Esophagus squamous epithelium (tissue), 5 donors: ENCODE data around the gene CHSY3. TPM values are rescaled to one million over a fixed set of nuclear protein-coding genes. Genes with fewer than 3 reads are reported as not detected.

Source experiments
- DNase-seq: peaks from one replicate; lab custom pipeline; 2025; lab: John Stamatoyannopoulos, UW
- H3K27ac ChIP-seq, 4 donors: fragments of 200-600 bp; sonication (generic); one replicate each; pipeline ENCODE4 v1.5.1; 2016 to 2019; ENCODE audit warnings: mild to moderate bottlenecking in 1 of 4
- H3K27me3 ChIP-seq, 4 donors: fragments of 200-600 bp; sonication (generic); 1 replicate in 3 of 4; 2 replicates in 1 of 4; pipeline versions ENCODE4 v1.5.1 to v1.6.0; 2017 to 2021; ENCODE audit warnings: antibody characterized with exemption in 1 of 4
- H3K36me3 ChIP-seq, 3 donors: fragments of 200-600 bp; sonication (generic); one replicate each; pipeline ENCODE4 v1.5.1; 2016 to 2019
- H3K4me1 ChIP-seq, 3 donors: fragments of 200-600 bp; sonication (generic); one replicate each; pipeline ENCODE4 v1.5.1; 2017 to 2019
- H3K4me3 ChIP-seq, 4 donors: fragments of 200-600 bp; sonication (generic); 1 replicate in 3 of 4; 2 replicates in 1 of 4; pipeline ENCODE4 v1.5.1; 2016 to 2019; ENCODE audit warnings: mild to moderate bottlenecking in 2 of 4, moderate library complexity in 1 of 4
- H3K9me3 ChIP-seq, 3 donors: fragments of 200-600 bp; sonication (generic); one replicate each; pipeline ENCODE4 v1.5.1; 2016 to 2019
- POLR2A ChIP-seq, 4 donors: fragments of 450-650 bp; IDR thresholded peaks; one replicate each; pipeline ENCODE4 v1.6.1; 2017; ENCODE audit warnings: antibody characterized with exemption in 4 of 4, mild to moderate bottlenecking in 4 of 4, moderate library complexity in 3 of 4
- WGBS, 2 donors: methylation state at CpG; one replicate each; pipeline ENCODE4 v1.1.5; 2018; 5-methylcytosine and 5-hydroxymethylcytosine counted together
- intact Hi-C: fragments of 100-400 bp; cut with DNase I; formaldehyde crosslinking; loops from one replicate; pipeline ENCODE4 v1.15.0; 2022
- total RNA-seq, 4 donors: library from RNA; depleted of rRNA; stranded (reverse); fragments of >200 nt; gene quantifications; one replicate each; pipeline ENCODE4 v1.1.0, GENCODE V29; 2016
- TF ChIP-seq, protein P1 (sequence below), 6 experiments: fragments of 450-650 bp in 4 of 6; fragments of 200-600 bp in 2 of 6; sonication (generic) in 2 of 6; IDR thresholded peaks; one replicate each; pipeline ENCODE4 v1.5.1; 2016 to 2019; ENCODE audit warnings: antibody characterized with exemption in 6 of 6, mild to moderate bottlenecking in 4 of 6, moderate library complexity in 4 of 6
- donor health status: DM: yes; HTN: yes; CAD: no.

Gene CHSY3
- total RNA-seq, 4 donors from 2014 or later: 0.70 to 2.3 (median 1.3) TPM; not detected in 1

DNA sequence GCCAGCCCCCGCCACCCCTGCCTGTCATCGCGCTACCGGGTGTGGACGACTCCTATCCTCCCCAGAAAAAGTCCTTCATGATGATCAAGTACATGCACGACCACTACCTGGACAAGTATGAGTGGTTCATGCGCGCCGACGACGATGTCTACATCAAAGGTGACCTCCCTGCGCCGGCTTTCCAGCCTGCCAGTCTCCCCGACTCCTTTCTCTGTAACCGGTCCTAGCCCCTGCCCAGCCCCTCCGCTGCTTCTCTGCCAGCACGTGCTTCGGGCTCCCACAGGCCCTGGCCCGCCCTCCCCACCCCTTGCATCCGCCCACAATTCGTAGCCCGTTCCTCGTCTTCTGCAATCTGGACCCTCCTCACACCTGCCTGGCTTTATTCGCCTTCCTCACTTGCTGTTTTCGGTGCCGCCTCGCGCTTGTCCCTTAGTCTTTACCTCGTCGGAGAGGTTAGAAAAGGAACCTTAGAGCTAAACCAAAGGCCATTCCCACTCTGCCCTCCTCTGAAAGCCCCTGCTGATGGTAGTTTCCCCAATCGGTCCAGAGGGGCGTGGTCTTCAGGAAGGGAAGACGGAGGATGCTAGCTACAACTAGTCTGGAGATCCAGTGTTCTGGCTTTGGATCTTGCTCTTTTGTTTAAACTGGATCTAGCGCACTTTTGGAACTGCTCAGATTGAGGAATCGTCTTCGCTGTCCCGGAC is 1.4 kb downstream of the CHSY3 start:
- no peak for DNase-seq
- no peaks in the 10 kb centered on the region for H3K36me3 ChIP-seq
- no peaks in the 10 kb centered on the region for H3K9me3 ChIP-seq
- 2 to 3% methylated on average over 13 to 29 of the region's 37 CpGs for WGBS, 2 donors
- H3K27ac ChIP-seq: peak overlapping the region in 3 of 4 donors; percentile 76 to 84 (median 82)
- H3K4me3 ChIP-seq: peak overlapping the region; percentile 65 to 86 (median 73)
- H3K4me1 ChIP-seq: peaks cover 11 to 35% (median 14%) of the 10 kb centered on the region in 3 donors
- TF ChIP-seq POLR2A (IDR thresholded peaks at IDR 0.05): no peak
- peaks cover 0 to 52% (median 0%) of the 10 kb centered on the region in 4 donors for H3K27me3 ChIP-seq
- intact Hi-C loops: no loop called here

DNA sequence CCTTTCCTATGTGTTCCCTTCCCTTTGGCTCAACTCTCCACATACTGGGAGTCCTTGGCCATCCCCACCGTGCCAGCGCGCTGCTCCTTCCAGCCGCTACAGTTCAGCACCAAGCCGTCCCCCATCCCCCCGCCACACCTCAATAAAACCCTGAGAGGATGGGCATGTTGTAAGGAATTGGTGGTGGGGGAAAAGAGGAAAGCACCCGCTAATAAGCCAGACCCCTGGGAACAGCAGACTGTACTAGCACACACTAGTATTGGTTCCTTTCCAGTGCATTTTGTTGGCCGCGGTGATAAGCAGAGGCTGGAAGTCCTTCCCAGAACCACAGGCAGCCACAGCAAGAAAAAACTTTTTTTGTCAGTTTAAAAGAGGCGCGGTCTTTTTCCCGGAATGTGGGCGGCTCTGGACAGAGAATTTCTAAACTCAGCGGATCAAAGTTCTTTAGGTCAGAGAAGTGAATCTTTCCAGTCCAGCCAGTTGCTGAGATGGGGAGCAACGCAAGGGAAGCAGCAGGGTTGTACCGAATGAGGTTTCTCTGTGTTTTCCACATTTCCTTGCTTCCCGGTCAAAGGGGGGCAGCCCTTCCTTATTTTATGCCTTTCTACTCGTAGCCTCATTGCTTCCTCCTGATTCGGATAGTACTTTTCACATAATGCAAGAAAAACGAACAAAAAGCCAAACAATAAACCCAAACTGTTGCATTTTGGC is 2.1 kb downstream of the CHSY3 start:
- Histone ChIP-seq H3K4me1 (peaks cover 11 to 35% (median 14%) of the 10 kb centered on the region in 3 donors), H3K4me3 (peak overlapping the region; percentile 65 to 86 (median 73)), H3K27me3 (peaks cover 0 to 52% (median 0%) of the 10 kb centered on the region in 4 donors), H3K27ac (no peak overlapping the region), H3K36me3 (no peaks in the 10 kb centered on the region), H3K9me3 (no peaks in the 10 kb centered on the region)
- no peak for DNase-seq
- TF ChIP-seq, protein P1, sequence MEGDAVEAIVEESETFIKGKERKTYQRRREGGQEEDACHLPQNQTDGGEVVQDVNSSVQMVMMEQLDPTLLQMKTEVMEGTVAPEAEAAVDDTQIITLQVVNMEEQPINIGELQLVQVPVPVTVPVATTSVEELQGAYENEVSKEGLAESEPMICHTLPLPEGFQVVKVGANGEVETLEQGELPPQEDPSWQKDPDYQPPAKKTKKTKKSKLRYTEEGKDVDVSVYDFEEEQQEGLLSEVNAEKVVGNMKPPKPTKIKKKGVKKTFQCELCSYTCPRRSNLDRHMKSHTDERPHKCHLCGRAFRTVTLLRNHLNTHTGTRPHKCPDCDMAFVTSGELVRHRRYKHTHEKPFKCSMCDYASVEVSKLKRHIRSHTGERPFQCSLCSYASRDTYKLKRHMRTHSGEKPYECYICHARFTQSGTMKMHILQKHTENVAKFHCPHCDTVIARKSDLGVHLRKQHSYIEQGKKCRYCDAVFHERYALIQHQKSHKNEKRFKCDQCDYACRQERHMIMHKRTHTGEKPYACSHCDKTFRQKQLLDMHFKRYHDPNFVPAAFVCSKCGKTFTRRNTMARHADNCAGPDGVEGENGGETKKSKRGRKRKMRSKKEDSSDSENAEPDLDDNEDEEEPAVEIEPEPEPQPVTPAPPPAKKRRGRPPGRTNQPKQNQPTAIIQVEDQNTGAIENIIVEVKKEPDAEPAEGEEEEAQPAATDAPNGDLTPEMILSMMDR (IDR thresholded peaks at IDR 0.05): no peak
- no peak for TF ChIP-seq POLR2A (IDR thresholded peaks at IDR 0.05)
- intact Hi-C loops: no loop called here
- WGBS, 2 donors: 7 to 11% methylated on average over 14 of the region's 20 CpGs

- H3K4me3 ChIP-seq: no peak overlapping the region
- intact Hi-C loops: no loop called here
- TF ChIP-seq POLR2A (IDR thresholded peaks at IDR 0.05): no peak
- TF ChIP-seq, protein P1 (IDR thresholded peaks at IDR 0.05): no peak
- DNase-seq: no peak
- WGBS, 2 donors: 79 to 98% methylated on average over 1 of the region's 1 CpG
- H3K4me1 ChIP-seq: peaks cover 11 to 25% (median 14%) of the 10 kb centered on the region in 3 donors
- peaks cover 0 to 42% (median 0%) of the 10 kb centered on the region in 4 donors for H3K27me3 ChIP-seq
- H3K27ac ChIP-seq: no peak overlapping the region
- H3K36me3 ChIP-seq: no peaks in the 10 kb centered on the region
- H3K9me3 ChIP-seq: no peaks in the 10 kb centered on the region
These were observed 5.0 kb downstream of the CHSY3 start for GRCh38 chr5:129909225-129909624.

DNA sequence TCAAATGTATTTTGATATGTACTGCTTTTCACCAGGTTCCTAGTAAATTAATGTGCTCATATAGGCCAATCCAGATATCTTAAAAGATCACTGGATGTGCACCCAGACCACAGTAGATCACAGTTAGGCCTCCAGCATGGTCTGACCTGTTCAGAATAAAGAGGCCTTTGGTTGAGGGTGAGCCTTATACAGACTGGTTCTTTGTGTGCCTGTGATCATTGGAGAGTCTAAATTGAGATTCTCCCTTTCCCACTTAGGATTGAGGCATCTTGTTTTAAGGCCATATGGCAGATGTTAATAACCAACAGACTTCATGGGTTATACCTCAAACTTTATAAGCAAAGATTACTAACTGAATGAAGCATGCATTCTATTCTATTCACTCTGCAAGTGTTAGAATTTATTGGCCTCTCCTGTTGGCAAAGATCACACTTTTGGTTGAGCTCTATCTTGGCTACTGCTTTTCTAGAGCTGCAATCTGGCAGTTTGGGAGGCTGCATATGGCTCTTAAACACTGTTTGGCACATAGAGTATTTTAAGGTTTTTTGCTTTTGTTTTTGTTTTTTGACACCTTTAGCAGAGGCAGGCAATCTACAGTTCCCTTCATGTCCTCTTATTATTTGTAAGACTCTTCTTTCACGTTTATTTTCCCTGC is 8.5 kb downstream of the CHSY3 start:
- H3K36me3 ChIP-seq: no peaks in the 10 kb centered on the region
- intact Hi-C loops: no loop called here
- no peaks in the 10 kb centered on the region for H3K9me3 ChIP-seq
- no peak overlapping the region for H3K27ac ChIP-seq
- no peak for DNase-seq
- 39 to 58% methylated on average over 1 of the region's 1 CpG for WGBS, 2 donors
- no peak for TF ChIP-seq POLR2A (IDR thresholded peaks at IDR 0.05)
- TF ChIP-seq, protein P1 (IDR thresholded peaks at IDR 0.05): no peak
- peaks cover 0 to 7% (median 0%) of the 10 kb centered on the region in 4 donors for H3K27me3 ChIP-seq
- H3K4me1 ChIP-seq: no peaks in the 10 kb centered on the region
- H3K4me3 ChIP-seq: no peak overlapping the region

GRCh38 chr5:129915415-129915814 is 11.2 kb downstream of the CHSY3 start:
- Histone ChIP-seq H3K4me1 (no peaks in the 10 kb centered on the region), H3K4me3 (no peak overlapping the region), H3K27ac (no peak overlapping the region), H3K9me3 (no peaks in the 10 kb centered on the region), H3K36me3 (no peaks in the 10 kb centered on the region), H3K27me3 (no peaks in the 10 kb centered on the region)
- TF ChIP-seq POLR2A (IDR thresholded peaks at IDR 0.05): no peak
- TF ChIP-seq, protein P1 (IDR thresholded peaks at IDR 0.05): no peak
- intact Hi-C loops: no loop called here
- WGBS, 2 donors: 64 to 68% methylated on average over 2 of the region's 2 CpGs
- DNase-seq: no peak
